ENCODE data around the gene SLC3A2. TPM values are rescaled to one million over a fixed set of nuclear protein-coding genes. Genes with fewer than 3 reads are reported as not detected.

The SLC3A2 gene
- total and polyA plus RNA-seq, 2 of the 13 experiments (the other 11 are each of a cell fraction or from before 2014, with no cell fraction given): 213 to 226 TPM

DNA sequence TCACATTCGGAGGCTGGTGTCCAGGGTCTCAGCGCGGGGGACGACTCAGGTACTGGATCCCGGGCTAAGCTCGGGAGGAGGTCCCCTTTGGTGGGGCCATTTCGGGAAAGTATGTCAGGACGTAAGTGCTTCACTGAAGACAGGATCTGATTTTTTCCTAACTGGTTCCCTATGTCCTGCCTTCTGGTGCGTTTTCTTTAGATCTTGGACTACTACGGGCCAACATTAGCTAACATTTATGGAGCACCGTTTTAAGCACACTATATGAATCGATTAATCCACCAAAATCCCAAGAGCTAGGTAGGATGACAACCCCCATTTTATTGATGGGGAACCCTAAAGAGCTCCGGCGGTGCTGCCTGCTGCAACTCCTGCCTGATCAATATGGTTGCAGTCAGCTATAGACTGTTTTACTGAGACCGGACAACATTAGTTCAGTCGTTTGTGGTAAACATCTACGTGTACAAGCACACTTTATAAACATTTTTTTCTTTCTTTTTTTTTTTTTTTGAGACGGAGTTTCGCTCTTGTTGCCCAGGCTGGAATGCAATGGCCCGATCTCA is 24.3 kb upstream of the SLC3A2 start (continued):
- no peak for TF ChIP-seq ZNF337 (CRISPR knock-in tag; IDR thresholded peaks at IDR 0.05; ENCODE audit: borderline replicate concordance, low read depth)
- TF ChIP-seq ZNF124 (CRISPR knock-in tag; IDR thresholded peaks at IDR 0.05): no peak
- no peak for TF ChIP-seq SNRNP70 (IDR thresholded peaks at IDR 0.05; ENCODE audit: low read depth, low read length)
- TF ChIP-seq GFI1 (CRISPR knock-in tag; IDR thresholded peaks at IDR 0.05; ENCODE audit: borderline replicate concordance): no peak
- TF ChIP-seq ZNF441 (CRISPR knock-in tag; IDR thresholded peaks at IDR 0.05; ENCODE audit: borderline replicate concordance): peak; percentile 54; the same call in 1 of the 2 replicates
- no peak for TF ChIP-seq PRMT3 (CRISPR knock-in tag; IDR thresholded peaks at IDR 0.05; ENCODE audit: borderline replicate concordance, low read depth)
- TF ChIP-seq ZNF12 (CRISPR knock-in tag; IDR thresholded peaks at IDR 0.05): no peak
- TF ChIP-seq, protein P1, sequence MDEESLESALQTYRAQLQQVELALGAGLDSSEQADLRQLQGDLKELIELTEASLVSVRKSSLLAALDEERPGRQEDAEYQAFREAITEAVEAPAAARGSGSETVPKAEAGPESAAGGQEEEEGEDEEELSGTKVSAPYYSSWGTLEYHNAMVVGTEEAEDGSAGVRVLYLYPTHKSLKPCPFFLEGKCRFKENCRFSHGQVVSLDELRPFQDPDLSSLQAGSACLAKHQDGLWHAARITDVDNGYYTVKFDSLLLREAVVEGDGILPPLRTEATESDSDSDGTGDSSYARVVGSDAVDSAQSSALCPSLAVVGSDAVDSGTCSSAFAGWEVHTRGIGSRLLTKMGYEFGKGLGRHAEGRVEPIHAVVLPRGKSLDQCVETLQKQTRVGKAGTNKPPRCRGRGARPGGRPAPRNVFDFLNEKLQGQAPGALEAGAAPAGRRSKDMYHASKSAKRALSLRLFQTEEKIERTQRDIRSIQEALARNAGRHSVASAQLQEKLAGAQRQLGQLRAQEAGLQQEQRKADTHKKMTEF (CRISPR knock-in tag; IDR thresholded peaks at IDR 0.05): no peak
- TF ChIP-seq, protein P2, sequence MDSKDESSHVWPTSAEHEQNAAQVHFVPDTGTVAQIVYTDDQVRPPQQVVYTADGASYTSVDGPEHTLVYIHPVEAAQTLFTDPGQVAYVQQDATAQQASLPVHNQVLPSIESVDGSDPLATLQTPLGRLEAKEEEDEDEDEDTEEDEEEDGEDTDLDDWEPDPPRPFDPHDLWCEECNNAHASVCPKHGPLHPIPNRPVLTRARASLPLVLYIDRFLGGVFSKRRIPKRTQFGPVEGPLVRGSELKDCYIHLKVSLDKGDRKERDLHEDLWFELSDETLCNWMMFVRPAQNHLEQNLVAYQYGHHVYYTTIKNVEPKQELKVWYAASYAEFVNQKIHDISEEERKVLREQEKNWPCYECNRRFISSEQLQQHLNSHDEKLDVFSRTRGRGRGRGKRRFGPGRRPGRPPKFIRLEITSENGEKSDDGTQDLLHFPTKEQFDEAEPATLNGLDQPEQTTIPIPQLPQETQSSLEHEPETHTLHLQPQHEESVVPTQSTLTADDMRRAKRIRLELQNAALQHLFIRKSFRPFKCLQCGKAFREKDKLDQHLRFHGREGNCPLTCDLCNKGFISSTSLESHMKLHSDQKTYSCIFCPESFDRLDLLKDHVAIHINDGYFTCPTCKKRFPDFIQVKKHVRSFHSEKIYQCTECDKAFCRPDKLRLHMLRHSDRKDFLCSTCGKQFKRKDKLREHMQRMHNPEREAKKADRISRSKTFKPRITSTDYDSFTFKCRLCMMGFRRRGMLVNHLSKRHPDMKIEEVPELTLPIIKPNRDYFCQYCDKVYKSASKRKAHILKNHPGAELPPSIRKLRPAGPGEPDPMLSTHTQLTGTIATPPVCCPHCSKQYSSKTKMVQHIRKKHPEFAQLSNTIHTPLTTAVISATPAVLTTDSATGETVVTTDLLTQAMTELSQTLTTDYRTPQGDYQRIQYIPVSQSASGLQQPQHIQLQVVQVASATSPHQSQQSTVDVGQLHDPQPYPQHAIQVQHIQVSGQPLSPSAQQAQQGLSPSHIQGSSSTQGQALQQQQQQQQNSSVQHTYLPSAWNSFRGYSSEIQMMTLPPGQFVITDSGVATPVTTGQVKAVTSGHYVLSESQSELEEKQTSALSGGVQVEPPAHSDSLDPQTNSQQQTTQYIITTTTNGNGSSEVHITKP (CRISPR knock-in tag; IDR thresholded peaks at IDR 0.05; ENCODE audit: low read depth): no peak
- TF ChIP-seq, protein P3, sequence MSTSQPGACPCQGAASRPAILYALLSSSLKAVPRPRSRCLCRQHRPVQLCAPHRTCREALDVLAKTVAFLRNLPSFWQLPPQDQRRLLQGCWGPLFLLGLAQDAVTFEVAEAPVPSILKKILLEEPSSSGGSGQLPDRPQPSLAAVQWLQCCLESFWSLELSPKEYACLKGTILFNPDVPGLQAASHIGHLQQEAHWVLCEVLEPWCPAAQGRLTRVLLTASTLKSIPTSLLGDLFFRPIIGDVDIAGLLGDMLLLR (CRISPR knock-in tag; IDR thresholded peaks at IDR 0.05): no peak
- 0 out of 2 replicates have a peak, but pooled peaks have one; percentile 12 for TF ChIP-seq ZFP37 (CRISPR knock-in tag; IDR thresholded peaks at IDR 0.05; ENCODE audit: borderline replicate concordance)
- no peak for TF ChIP-seq ZFP82 (CRISPR knock-in tag; IDR thresholded peaks at IDR 0.05; ENCODE audit: borderline replicate concordance)
- TF ChIP-seq AGO1 (IDR thresholded peaks at IDR 0.05; ENCODE audit: low read depth, low read length, poor library complexity, severe bottlenecking): no peak
- no peak for TF ChIP-seq HHEX (CRISPR knock-in tag; IDR thresholded peaks at IDR 0.05)
- TF ChIP-seq JUNB (CRISPR knock-in tag; IDR thresholded peaks at IDR 0.05; ENCODE audit: borderline replicate concordance): no peak; the same call in 1 of the 2 replicates
- TF ChIP-seq ONECUT2 (CRISPR knock-in tag; IDR thresholded peaks at IDR 0.05): no peak
- TF ChIP-seq MAFG (CRISPR knock-in tag; IDR thresholded peaks at IDR 0.05): no peak
- no peak for TF ChIP-seq HMGXB3 (CRISPR knock-in tag; IDR thresholded peaks at IDR 0.05; ENCODE audit: borderline replicate concordance)
- no peak for TF ChIP-seq ZNF24 (IDR thresholded peaks at IDR 0.05)
- no peak for TF ChIP-seq RFX3 (CRISPR knock-in tag; IDR thresholded peaks at IDR 0.05)
- TF ChIP-seq SIN3B (IDR thresholded peaks at IDR 0.05; ENCODE audit: low read length): no peak
